KOPT-K1 (cell line): Measurements from ENCODE around the gene CCDC93.

Experiments used
- H3K27ac ChIP-seq: fragments of 200-600 bp; sonication (generic); 2 replicates; pipeline ENCODE4 v1.5.1; 2016; ENCODE audit warnings: antibody characterized with exemption, mild to moderate bottlenecking, low read depth, low read length; ENCODE audit not compliant: poor library complexity, severe bottlenecking
- H3K36me3 ChIP-seq: fragments of 200-600 bp; sonication (generic); 2 replicates; pipeline ENCODE4 v1.5.1; 2017; ENCODE audit warnings: antibody characterized with exemption, mild to moderate bottlenecking, low read length, moderate library complexity; ENCODE audit not compliant: insufficient read depth
- H3K9me3 ChIP-seq: fragments of 200-600 bp; sonication (generic); 2 replicates; pipeline ENCODE4 v1.5.1; 2017; ENCODE audit warnings: antibody characterized with exemption, low read length, mild to moderate bottlenecking; ENCODE audit not compliant: insufficient read depth, poor library complexity, severe bottlenecking

The CCDC93 gene

DNA sequence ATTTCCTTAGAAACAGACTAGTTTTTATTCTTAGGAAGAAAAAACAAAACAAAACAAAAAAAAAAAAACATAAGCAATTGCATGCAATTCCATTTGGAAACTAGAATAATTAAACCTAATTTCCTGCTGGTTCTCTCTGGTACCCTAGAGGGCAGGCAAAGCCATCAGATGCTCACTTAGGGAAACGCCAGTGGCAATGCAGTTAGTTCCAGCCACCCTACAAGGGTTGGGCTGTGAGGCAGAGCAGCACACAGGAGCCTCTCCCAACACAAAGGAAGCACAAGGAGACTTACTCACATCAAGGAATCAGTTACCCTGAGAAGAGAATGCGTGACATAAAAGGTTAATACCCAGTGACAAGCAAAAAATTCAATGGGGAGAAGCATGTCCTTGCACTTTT lies 28.8 kb downstream of the CCDC93 start:
- H3K27ac ChIP-seq, result no peak overlapping the region
- H3K36me3 ChIP-seq, result peaks cover 88% of the 10 kb centered on the region
- H3K9me3 ChIP-seq, result no peaks in the 10 kb centered on the region

DNA sequence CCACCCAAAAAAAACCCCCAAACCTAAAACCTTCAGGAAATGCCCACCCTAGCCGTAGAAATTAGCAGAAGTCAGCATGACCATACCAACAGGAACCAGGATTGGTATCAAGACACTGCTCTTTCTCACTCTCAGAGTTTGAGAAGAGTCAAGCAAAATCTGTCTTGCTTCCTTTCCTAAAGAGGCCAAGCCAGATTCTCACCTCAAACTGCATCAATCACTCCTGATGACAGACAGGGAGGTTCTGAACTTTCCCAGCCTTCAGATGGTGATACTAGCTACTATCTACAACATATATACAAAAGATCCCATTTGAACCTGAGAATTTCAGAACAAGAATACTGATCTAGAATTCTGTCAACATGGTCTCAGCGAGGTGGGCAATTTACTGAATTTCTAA lies 29.7 kb downstream of the CCDC93 start:
- peaks cover 85% of the 10 kb centered on the region for H3K36me3 ChIP-seq
- no peaks in the 10 kb centered on the region for H3K9me3 ChIP-seq
- no peak overlapping the region for H3K27ac ChIP-seq

GRCh38 chr2:117983040-117983439 lies 30.8 kb downstream of the CCDC93 start:
- Histone ChIP-seq H3K9me3 (no peaks in the 10 kb centered on the region), H3K27ac (no peak overlapping the region), H3K36me3 (peaks cover 86% of the 10 kb centered on the region)

DNA sequence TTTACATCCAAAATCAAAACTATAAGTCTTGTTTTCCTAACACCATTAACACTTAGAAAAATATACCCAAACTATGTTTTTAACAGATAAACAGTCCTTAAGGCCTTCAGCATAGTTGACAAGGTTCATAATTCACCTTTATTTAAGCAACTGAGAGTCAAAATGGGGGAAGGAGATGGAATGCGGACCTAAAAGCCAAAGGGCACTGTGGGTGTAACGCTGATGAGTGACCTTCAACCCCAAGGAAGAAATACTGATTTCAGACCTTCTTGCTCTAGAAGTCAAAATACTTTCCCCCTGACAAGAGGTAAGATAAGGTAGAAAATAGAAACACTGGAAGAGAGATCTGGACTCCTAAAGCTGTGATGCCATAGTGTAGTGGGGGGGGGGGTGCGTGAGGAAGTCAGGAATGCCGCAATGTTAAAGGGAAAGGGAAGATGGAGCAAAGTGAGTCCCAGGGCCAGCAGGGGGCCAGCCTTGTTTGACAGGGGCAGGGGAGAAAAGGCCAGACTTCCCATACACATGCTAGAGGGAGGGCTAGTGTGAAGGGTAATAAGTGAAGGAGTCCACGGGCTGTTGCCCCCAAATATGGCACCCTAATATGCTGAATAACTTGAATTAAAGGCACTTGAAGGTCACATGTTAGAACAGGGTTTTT lies 31.4 kb downstream of the CCDC93 start:
- Histone ChIP-seq H3K36me3 (peaks cover 87% of the 10 kb centered on the region), H3K9me3 (no peaks in the 10 kb centered on the region), H3K27ac (no peak overlapping the region)

- no peaks in the 10 kb centered on the region for H3K9me3 ChIP-seq
- no peak overlapping the region for H3K27ac ChIP-seq
- H3K36me3 ChIP-seq, result peaks cover 88% of the 10 kb centered on the region
These were observed 32.1 kb downstream of the CCDC93 start for GRCh38 chr2:117981810-117982209.

GRCh38 chr2:117980783-117981676 lies 32.8 kb downstream of the CCDC93 start:
- peaks cover 83% of the 10 kb centered on the region for H3K36me3 ChIP-seq
- H3K27ac ChIP-seq, result no peak overlapping the region
- H3K9me3 ChIP-seq, result no peaks in the 10 kb centered on the region

DNA sequence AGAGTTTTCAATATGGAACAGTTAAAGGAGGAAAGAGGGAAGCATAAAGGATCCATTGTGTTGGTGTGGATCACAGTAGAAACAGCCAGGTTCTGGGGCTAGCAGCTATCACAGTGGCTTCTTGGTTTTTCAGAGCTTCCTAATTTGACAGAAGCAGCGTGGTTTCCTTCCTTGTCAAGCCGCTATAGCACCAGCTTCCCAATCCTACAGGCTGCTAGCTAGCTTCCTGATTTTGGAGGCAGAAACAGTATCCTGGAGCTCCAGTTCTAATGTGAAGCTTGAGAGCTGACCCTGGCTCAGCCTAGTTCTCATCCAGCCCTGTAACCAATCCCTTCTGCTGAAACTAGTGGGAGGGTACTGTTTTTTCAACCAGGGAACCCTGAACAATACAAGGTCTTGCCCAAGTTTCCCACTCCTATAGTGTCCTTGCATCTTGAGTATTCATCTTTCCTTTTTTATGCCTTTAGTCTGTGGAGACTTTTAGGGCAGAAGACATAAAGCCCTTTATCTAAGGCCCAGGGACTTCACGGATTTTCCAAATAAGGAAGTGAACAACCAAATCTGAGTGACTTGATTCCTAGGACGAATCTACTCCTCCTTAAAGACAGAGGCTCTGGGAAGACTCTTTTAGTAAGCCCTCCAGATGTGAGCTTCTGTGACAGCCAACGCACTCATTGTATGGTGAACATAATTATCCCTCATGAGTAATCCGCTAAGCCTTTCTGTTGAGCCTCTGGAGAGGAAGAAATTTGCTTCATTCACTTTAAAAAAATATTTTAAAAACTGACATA lies 33.8 kb downstream of the CCDC93 start:
- no peak overlapping the region for H3K27ac ChIP-seq
- peaks cover 83% of the 10 kb centered on the region for H3K36me3 ChIP-seq
- no peaks in the 10 kb centered on the region for H3K9me3 ChIP-seq

- no peaks in the 10 kb centered on the region for H3K9me3 ChIP-seq
- peaks cover 85% of the 10 kb centered on the region for H3K36me3 ChIP-seq
- no peak overlapping the region for H3K27ac ChIP-seq
These were observed 36.2 kb downstream of the CCDC93 start for GRCh38 chr2:117977696-117978095.

DNA sequence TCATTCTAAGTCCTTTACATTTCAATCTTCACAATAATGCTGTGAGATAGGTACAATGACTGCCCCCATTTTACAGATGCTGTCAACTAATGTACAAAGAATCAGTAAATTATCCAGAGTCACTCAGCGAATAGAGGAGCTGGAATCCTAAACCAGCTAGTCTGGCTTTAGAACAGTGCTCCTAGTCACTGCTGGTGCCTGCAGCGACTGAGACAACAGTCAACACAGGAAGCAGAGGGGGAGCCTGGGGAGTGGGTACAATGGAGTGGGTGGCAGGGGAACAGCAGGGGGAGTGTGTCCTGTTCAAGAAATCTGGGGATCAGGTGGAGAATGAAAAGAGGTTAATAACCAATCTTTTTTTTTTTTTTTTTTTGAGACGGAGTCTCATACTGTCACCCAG lies 37.3 kb downstream of the CCDC93 start:
- Histone ChIP-seq H3K36me3 (peaks cover 86% of the 10 kb centered on the region), H3K9me3 (no peaks in the 10 kb centered on the region), H3K27ac (no peak overlapping the region)

- peaks cover 94% of the 10 kb centered on the region for H3K36me3 ChIP-seq
- H3K27ac ChIP-seq, result no peak overlapping the region
- H3K9me3 ChIP-seq, result no peaks in the 10 kb centered on the region
These were observed 40.3 kb downstream of the CCDC93 start for GRCh38 chr2:117973498-117974082.

DNA sequence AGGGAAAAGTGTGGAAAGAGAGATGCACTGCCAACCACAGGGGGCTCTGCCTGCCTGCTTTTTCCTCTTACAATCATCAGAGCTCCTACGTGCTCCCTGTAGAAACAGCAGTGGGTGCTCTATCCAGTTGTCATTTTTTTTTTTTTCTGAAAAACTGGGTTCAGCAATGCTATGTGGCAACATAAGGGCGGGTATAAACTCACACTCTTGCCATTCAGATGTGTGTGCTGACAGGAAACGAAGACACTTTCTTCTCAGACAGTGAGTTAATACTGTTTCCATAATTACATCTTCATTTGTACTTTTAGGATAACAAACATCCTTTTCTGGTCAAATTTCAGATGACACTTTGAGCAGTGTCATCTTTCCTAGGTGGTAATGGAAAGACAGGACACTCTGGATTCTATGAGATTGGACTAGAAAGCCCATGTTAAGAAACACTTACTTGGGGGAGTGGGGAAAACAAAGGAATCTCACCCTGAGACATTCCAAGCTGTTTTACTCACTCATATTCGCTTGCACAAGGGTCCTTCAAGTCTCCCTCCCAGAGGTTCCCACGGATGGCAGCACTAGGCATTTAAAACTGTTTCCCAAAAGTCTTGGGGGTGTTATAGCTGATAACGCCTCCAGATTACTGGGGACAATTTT lies 41.3 kb downstream of the CCDC93 start:
- H3K9me3 ChIP-seq, result no peaks in the 10 kb centered on the region
- H3K27ac ChIP-seq, result no peak overlapping the region
- H3K36me3 ChIP-seq, result peaks cover 92% of the 10 kb centered on the region

- Histone ChIP-seq H3K27ac (no peak overlapping the region), H3K9me3 (no peaks in the 10 kb centered on the region), H3K36me3 (peaks cover 94% of the 10 kb centered on the region)
These were observed 45.1 kb downstream of the CCDC93 start for GRCh38 chr2:117968722-117969121.

GRCh38 chr2:117967977-117968718 lies 45.7 kb downstream of the CCDC93 start:
- Histone ChIP-seq H3K36me3 (peaks cover 94% of the 10 kb centered on the region), H3K9me3 (no peaks in the 10 kb centered on the region), H3K27ac (no peak overlapping the region)

DNA sequence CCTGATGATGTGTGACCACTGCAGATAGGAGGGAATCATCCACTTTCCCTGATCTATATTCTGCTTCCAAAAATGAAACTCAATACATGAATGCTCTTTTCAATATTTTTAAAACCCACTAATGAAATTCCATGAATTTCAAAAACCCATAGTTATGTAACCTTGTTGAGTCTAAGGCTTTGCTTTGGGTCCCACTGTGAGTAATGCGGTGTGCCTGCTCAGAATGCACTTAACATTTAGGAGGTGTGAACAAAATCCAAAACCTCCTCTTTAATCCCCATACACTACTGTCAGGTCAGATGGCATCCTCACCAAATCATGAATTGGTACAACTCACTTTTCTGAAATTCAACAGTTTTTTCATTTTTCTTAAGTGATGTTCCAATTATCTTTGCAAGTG lies 50.4 kb downstream of the CCDC93 start:
- Histone ChIP-seq H3K36me3 (peaks cover 88% of the 10 kb centered on the region), H3K9me3 (no peaks in the 10 kb centered on the region), H3K27ac (no peak overlapping the region)
